Astrocyte (in vitro differentiated cells and primary cell): ENCODE measurements around the gene UROC1.

ENCODE experiments used
- EZH2 ChIP-seq: IDR thresholded peaks from 2 replicates; pipeline ENCODE4 v1.6.1; 2012; ENCODE audit warnings: mild to moderate bottlenecking, low read length, inconsistent platforms; ENCODE audit not compliant: insufficient read depth
- TF ChIP-seq, protein P1 (sequence below): IDR thresholded peaks from 2 replicates; pipeline ENCODE4 v1.5.1; 2011; ENCODE audit warnings: low read depth, mild to moderate bottlenecking, inconsistent platforms, low read length, moderate library complexity; ENCODE audit not compliant: insufficient read depth

DNA sequence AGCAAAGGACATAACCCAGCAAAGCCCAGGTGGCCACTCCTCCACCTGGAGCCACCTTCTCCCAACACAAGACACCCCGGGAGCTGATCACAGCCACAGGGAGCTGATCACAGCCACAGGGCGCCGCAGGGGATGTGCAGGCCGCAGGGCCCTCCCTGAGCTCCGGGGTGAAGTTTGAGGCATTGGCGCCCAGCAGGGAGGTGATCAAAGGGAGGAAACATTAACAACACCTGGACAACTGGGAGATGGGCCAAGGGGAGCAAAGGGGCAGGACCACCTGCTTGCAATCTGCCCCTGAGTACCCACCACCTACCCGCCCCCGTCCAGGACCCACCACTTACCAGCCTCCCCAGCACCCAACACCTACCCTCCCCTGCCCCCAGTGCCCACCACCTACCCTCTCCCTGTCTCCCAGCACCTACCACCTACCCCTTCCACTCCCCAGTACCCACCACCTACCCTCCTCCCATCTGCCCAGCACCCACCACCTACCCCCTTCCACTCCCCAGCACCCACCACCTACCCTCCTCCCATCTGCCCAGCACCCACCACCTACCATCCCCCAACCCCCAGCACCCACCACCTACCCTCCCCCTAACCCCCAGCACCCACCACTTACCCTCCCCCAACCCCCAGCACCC is 2.4 kb downstream of the UROC1 start:
- TF ChIP-seq, protein P1, sequence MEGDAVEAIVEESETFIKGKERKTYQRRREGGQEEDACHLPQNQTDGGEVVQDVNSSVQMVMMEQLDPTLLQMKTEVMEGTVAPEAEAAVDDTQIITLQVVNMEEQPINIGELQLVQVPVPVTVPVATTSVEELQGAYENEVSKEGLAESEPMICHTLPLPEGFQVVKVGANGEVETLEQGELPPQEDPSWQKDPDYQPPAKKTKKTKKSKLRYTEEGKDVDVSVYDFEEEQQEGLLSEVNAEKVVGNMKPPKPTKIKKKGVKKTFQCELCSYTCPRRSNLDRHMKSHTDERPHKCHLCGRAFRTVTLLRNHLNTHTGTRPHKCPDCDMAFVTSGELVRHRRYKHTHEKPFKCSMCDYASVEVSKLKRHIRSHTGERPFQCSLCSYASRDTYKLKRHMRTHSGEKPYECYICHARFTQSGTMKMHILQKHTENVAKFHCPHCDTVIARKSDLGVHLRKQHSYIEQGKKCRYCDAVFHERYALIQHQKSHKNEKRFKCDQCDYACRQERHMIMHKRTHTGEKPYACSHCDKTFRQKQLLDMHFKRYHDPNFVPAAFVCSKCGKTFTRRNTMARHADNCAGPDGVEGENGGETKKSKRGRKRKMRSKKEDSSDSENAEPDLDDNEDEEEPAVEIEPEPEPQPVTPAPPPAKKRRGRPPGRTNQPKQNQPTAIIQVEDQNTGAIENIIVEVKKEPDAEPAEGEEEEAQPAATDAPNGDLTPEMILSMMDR, result no peak
- no peak for TF ChIP-seq EZH2
